ENCODE data around the gene ZYG11A.

DNA sequence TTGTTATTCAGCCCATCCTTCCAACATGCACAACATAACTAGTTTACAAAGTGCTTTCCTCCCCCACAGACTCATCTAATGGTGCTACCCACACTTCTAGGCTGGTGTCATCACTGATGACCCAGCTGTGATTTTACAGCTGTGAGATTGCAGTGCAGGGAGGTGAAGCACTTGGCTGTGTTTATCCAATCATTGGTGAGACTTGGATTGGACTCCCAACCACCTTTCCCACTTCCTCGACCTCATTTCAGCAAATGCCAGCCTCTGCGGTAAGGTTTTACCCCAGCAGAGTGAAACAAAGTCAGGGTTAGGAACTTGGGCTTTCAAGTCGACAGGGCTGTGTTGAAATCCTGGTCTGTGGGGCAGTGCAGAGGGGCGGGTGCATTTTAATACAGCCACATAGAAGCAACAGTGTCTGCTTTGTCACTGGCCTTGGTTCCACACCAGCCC lies 56.9 kb downstream of the ZYG11A start:
- TF ChIP-seq, protein P1, sequence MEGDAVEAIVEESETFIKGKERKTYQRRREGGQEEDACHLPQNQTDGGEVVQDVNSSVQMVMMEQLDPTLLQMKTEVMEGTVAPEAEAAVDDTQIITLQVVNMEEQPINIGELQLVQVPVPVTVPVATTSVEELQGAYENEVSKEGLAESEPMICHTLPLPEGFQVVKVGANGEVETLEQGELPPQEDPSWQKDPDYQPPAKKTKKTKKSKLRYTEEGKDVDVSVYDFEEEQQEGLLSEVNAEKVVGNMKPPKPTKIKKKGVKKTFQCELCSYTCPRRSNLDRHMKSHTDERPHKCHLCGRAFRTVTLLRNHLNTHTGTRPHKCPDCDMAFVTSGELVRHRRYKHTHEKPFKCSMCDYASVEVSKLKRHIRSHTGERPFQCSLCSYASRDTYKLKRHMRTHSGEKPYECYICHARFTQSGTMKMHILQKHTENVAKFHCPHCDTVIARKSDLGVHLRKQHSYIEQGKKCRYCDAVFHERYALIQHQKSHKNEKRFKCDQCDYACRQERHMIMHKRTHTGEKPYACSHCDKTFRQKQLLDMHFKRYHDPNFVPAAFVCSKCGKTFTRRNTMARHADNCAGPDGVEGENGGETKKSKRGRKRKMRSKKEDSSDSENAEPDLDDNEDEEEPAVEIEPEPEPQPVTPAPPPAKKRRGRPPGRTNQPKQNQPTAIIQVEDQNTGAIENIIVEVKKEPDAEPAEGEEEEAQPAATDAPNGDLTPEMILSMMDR (IDR thresholded peaks at IDR 0.05): no peak
- no peak for TF ChIP-seq POLR2AphosphoS5 (IDR thresholded peaks at IDR 0.05)
